Measurements from ENCODE around the gene PLSCR1.
"Not testable (repeated sequence)": the region's sequence is repeated elsewhere in the genome, so short reads cannot be mapped to it uniquely, and the experiment has no call there.

Gene PLSCR1

GRCh38 chr3:146476094-146476740 lies 68.2 kb downstream of the PLSCR1 start:
- no peak for DNase-seq (ENCODE audit: low read depth in 2 of 2, low spot score in 1 of 2)

DNA sequence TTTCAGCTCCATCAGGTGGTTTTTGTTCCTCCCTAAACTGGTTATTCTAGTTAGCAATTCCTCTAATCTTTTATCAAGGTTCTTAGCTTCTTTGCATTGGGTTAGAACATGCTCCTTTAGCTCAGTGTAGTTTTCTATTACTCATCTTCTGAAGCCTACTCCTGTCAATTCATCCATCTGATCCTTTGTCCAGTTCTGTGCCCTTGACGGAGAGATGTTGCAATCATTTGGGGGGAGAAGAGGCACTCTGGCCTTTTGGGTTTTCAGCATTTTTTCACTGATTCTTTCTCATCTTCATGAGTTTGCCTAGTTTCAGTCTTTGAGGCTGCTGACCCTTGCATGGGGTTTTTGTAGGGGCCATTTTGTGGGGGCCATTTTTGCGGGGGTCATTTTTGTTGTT lies 69.4 kb downstream of the PLSCR1 start:
- not testable (repeated sequence) for DNase-seq (ENCODE audit: low read depth in 2 of 2, low spot score in 1 of 2)

GRCh38 chr3:146473726-146474125 lies 70.7 kb downstream of the PLSCR1 start:
- no peak for DNase-seq (ENCODE audit: low read depth in 2 of 2, low spot score in 1 of 2)

DNA sequence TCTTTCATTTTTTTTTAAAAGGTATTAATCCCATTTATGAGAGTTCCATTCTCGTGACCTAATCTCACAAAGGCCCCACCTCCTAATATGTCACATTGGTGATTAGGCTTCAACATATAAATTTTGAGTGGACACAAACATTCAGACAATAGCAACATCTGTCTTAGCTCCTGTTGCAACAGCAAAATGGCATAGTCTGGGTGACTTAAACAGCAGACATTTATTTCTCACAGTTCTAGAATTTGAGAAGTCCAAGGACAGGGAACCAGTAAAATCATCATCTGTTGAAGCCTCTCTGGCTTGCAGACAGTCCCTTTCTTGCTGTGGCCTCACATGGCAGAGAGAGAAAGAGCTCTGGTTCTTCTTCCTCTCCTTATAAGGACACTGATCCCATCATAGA lies 71.8 kb downstream of the PLSCR1 start:
- no peak for DNase-seq (ENCODE audit: low read depth in 2 of 2, low spot score in 1 of 2)

DNA sequence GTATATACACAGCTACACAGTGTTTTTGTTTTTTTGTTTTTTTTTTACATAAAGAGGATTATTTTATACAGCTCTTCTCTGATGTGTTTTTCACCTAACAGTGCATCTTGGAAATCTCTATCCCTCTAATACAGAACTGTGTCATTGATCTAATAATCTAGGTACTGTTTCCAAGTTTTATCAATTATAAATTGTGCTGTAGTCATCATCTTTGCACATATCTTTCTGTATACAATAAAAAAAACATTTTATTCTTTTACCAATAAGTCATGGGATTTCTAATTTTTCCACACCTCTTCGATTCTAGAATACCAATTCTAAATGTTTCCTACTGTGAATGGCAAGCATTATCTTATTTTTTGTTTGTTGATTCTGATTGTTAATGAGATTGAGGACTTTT lies 73.4 kb downstream of the PLSCR1 start:
- no peak for DNase-seq (ENCODE audit: low read depth in 2 of 2, low spot score in 1 of 2)

- DNase-seq (ENCODE audit: low read depth in 2 of 2, low spot score in 1 of 2) = no peak
Observed at GRCh38 chr3:146470425-146470990, 73.9 kb downstream of the PLSCR1 start.

GRCh38 chr3:146469150-146470017 lies 75.0 kb downstream of the PLSCR1 start, which contains the start of gene PLSCR2:
Gene PLSCR2, minus strand, starts transcription at chr3:146469561. Its CDS starts 9,657 bp downstream, at chr3:146459904.
- peak; percentile 35 to 39 for DNase-seq (ENCODE audit: low read depth in 2 of 2, low spot score in 1 of 2)

DNA sequence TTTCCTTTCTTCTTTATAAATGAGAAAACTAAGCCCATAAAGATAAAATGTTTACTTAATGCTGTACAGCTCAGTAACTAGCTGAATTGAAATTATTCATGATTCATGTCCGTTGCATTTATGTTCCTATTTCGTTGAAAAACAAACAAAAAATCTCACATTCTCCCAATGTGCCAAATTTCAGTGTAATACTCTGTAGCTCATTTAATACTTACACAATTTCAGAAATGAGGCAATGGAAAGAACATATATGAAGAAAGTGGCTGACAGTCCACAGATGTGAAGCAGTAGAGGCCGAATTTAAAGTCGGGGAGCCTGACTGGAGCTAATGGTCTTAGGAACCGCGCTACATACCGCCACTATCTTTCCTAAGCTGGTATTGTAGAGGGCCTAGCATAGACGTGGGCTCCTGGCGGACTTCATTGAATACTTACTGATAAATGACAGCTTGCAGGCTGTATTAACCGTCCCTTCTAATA lies 75.7 kb downstream of the PLSCR1 start:
- DNase-seq (ENCODE audit: low read depth in 2 of 2, low spot score in 1 of 2) = no peak

DNA sequence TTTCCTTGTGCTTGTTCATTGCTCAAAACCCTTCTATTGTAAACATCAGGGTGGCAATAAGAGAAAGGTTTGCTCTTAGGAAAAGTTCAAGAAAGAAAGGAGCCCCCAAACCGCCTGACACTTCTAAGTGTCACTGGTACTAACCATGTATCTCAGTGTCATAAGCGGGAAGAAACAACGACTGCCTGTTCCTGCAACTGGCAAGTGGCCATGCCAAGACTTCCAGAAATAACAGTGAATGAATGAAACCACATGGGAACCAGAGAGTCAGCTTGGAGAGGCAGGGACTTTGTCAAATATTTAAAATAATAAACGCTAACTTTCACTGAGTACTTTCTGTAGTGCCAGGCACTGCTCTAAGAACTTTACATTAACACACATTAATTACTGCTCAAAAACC lies 76.2 kb downstream of the PLSCR1 start:
- DNase-seq (ENCODE audit: low read depth in 2 of 2, low spot score in 1 of 2) = no peak

DNA sequence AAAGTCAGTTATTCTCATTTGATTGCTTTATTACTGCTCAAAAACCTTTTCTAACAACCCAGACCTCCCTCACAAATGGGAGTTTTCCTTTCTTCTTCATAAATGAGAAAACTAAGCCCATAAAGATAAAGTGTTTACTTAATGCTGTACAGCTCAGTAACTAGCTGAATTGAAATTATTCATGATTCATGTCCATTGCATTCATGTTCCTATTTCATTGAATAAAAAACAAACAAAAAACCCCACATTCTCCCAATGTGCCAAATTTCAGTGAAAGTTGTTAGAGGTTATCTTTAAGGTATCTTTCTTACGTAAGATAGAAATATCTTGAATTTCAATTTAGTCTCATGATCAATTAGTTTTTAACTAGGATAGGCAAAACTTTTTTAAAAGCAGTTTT lies 77.8 kb downstream of the PLSCR1 start:
- DNase-seq (ENCODE audit: low read depth in 2 of 2, low spot score in 1 of 2) = no peak

- no peak for DNase-seq (ENCODE audit: low read depth in 2 of 2, low spot score in 1 of 2)
Observed at GRCh38 chr3:146465693-146466465, 78.5 kb downstream of the PLSCR1 start.
